ENCODE data around the gene WTAP.
"Not testable (repeated sequence)": the region's sequence is repeated elsewhere in the genome, so short reads cannot be mapped to it uniquely, and the experiment has no call there.

Gene WTAP

DNA sequence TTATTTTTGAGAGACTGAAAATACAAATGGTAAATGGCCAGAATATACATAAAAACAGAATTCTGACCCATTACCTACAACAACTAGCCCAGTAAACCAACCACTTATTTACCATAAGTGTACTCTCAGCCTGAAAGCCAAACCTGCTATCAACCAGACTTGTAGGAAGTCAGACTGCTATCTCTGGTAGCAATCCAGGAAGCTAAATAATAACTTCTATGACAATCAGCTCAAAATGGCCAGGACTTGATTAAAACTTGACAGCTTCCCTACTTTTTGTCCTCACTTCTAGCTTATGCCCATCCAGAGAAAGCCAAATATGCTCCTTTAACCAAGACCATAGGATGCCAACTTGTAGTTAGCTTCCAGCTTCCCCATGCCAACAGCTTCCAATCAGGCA lies 4.7 kb upstream of the WTAP start:
- no peak for DNase-seq (ENCODE audit: extremely low read depth, low read depth)
- TF ChIP-seq, protein P1, sequence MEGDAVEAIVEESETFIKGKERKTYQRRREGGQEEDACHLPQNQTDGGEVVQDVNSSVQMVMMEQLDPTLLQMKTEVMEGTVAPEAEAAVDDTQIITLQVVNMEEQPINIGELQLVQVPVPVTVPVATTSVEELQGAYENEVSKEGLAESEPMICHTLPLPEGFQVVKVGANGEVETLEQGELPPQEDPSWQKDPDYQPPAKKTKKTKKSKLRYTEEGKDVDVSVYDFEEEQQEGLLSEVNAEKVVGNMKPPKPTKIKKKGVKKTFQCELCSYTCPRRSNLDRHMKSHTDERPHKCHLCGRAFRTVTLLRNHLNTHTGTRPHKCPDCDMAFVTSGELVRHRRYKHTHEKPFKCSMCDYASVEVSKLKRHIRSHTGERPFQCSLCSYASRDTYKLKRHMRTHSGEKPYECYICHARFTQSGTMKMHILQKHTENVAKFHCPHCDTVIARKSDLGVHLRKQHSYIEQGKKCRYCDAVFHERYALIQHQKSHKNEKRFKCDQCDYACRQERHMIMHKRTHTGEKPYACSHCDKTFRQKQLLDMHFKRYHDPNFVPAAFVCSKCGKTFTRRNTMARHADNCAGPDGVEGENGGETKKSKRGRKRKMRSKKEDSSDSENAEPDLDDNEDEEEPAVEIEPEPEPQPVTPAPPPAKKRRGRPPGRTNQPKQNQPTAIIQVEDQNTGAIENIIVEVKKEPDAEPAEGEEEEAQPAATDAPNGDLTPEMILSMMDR (IDR thresholded peaks at IDR 0.05; ENCODE audit: low read depth, low read length, missing control alignments): no peak
- H3K4me3 ChIP-seq (replicated peaks; ENCODE audit: low read depth, low read length): no peak overlapping the region

DNA sequence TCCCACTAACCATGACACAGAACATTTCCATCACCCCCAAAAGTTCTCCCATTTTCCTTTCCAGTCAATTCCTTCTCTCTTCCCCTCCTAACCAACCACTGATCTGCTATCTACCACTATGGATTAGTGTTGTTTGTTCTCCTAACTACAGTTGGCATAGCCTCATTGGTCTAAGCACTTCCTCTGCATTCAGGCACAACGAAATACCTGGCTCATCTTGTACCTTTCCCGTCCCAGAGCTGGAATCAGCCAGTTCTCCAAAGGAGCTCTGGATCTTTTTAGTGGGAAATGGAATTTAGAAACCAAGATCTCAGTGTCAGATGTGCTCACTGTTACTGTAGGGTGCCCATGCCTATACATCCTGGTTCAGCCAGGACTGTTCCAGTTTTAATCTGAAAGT lies 4.0 kb upstream of the WTAP start:
- H3K4me3 ChIP-seq (replicated peaks; ENCODE audit: low read depth, low read length): no peak overlapping the region
- no peak for DNase-seq (ENCODE audit: extremely low read depth, low read depth)
- TF ChIP-seq, protein P1 (IDR thresholded peaks at IDR 0.05; ENCODE audit: low read depth, low read length, missing control alignments): no peak

DNA sequence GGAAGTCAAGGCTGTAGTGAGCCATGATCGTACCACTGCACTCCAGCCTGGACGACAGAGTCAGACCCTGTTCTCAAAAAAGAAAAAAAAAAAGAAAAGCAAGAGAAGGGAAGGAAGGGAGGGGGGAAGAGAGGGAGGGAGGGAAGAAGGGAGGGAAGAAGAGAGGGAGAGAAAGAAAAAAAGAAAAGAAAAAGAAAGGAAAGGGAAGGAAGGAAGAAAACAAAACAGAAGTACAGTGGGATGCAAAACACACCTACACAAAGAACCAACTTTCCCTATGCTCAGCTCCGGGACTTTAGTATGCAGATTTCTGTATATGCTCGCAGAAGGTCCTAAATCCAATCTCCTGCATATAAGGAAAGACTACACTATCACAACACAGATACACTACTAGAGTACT lies 2.5 kb upstream of the WTAP start:
- TF ChIP-seq, protein P1 (IDR thresholded peaks at IDR 0.05; ENCODE audit: low read depth, low read length, missing control alignments): no peak
- DNase-seq (ENCODE audit: extremely low read depth, low read depth): no peak
- no peak overlapping the region for H3K4me3 ChIP-seq (replicated peaks; ENCODE audit: low read depth, low read length)

DNA sequence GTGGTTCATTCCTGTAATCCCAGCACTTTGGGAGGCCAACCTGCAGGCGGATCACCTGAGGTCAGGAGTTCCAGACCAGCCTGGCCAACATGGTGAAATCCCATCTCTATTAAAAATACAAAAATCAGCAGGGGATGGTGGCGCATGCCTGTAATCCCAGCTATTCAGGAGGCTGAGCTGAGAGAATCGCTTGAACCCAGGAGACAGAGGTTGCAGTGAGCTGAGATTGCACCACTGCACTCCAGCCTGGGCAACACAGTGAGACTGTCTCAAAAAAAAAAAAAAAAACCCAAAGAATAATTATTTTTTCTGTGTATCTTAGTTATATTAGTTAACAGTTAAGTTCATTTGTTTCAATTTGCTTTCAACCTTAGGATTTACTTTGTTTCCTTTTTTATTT lies 2.1 kb upstream of the WTAP start:
- not testable (repeated sequence) for DNase-seq (ENCODE audit: extremely low read depth, low read depth); H3K4me3 ChIP-seq (replicated peaks; ENCODE audit: low read depth, low read length)

DNA sequence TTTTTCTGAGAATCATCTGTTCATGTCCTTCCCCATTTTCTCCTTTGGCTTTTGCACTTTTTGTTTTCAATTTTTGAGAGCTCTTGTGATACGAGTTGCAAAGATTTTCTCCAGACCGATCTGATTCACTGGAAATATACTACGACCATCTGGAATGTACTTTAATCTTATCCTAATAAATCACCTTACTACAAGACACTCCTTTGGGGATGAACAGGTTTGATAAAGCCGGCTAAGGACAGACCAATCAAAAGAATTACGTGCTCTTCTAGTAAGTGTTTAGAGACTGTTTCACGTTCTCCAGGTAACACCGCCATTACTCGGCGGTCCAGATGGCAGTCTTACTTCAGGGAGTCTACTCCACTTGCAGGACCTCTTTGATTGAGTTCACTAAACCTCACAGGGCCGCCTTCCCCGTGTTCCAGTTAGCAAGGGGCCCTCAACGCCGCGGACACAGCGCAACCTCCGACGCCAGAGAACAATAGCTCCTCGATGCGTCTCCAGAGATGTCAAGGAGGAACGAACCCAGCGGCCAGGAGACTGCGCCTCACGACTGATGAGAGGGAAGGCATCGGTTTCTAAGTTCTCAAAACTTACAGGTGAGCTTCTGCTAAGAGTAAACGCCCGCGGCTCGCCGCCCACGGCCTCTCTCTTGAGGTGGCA lies 920 bp upstream of the WTAP start:
- DNase-seq (ENCODE audit: extremely low read depth, low read depth): no peak
- H3K4me3 ChIP-seq (replicated peaks; ENCODE audit: low read depth, low read length): peak overlapping the region; percentile 81
- TF ChIP-seq, protein P1 (IDR thresholded peaks at IDR 0.05; ENCODE audit: low read depth, low read length, missing control alignments): no peak

DNA sequence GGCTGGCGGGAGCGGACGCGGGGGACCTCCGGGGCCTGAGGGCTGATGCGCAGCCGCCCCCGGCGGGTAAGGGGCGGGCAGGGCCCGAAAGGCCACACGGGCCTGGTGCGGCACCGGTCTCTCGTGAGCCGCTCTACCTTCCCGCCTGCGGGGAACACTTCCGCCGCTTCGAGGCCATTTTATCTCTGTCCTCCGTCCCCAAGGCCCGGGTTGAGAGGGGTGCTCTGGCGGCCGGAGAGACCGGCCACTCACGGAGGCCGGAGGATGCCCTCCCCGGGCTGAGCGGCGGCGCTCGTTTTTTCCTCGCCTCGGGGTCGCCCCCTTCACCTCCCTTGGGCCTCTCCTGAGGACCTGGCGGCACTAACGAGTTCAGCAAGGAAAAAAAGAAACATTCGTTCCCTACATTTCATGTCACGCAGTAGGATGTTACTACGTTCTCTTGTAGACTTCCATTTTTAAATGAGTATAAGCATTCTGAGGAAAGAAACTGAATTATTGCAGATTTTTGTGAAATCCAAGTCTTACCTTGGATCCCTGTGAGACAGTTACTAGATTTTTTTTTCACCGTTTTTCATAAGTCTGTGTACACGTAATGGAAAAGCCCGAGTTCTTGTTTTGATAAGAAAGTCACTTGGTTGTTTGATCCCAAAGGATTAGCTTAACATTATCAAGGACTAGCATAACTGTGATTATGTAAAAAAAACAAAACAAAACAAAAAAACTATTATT lies 575 bp downstream of the WTAP start:
- TF ChIP-seq, protein P1 (IDR thresholded peaks at IDR 0.05; ENCODE audit: low read depth, low read length, missing control alignments): no peak
- H3K4me3 ChIP-seq (replicated peaks; ENCODE audit: low read depth, low read length): peak overlapping the region; percentile 81
- DNase-seq (ENCODE audit: extremely low read depth, low read depth): no peak

DNA sequence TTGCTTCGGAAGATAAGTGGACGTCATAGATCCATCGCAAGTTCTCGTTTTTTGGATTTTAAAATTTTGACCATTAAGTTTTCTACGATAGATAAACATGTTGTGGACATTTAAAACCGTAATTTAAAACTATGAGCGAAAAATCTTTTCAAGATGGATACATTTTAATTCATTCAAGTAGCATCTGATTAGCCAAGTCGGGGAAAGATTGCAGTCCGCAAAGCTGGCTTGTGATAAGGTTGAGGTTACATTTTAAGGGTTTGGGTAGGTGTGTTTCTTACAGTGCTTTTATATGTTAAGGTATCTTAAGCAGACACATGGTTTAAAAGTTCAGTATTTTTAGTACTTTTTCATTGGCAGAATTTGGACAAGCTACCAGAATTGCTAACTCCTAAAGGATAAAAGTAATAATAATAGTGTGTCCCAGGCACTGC lies 1.2 kb downstream of the WTAP start:
- TF ChIP-seq, protein P1 (IDR thresholded peaks at IDR 0.05; ENCODE audit: low read depth, low read length, missing control alignments): no peak
- peak overlapping the region; percentile 81 for H3K4me3 ChIP-seq (replicated peaks; ENCODE audit: low read depth, low read length)
- no peak for DNase-seq (ENCODE audit: extremely low read depth, low read depth)

All from HFF-Myc (cell line).